ENCODE measurements around the gene TRPV2. TPM values are rescaled to one million over a fixed set of nuclear protein-coding genes. Genes with fewer than 3 reads are reported as not detected.

The TRPV2 gene
- total and polyA plus RNA-seq, 2 of the 4 experiments (the other 2 are of a cell fraction), result 30.8 to 32.8 TPM

DNA sequence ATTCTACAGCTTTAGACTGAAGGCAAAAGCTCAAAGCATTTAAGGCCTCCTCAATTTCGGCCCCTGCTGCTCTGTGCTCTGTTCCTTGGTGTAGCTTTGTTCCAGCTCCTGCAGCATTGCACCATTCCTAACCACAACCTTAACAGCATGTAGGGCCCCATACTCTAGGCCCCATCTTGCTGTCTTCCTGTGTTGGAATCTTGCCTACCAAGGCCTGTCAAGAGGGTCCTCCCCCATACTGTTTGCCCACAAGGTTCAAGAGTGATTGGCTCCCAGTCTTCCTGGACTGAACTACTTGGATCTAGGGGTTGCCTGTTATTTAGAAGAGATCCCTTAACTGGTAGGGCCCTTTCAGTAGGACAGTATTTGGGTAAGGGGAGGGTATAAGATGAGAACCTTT, 26.8 kb downstream of the TRPV2 start:
- Histone ChIP-seq H4K20me1 (ENCODE audit: insufficient read depth, low read length) (peaks cover 77% of the 10 kb centered on the region), H3K27ac (ENCODE audit: insufficient read depth, low read length) (peak overlapping the region; percentile 7; the same call in 1 of the 2 replicates), H3K9ac (ENCODE audit: low read depth, low read length) (peak overlapping the region; percentile 15; the same call in 1 of the 2 replicates), H3K4ac (ENCODE audit: low read depth, low read length) (no peak overlapping the region), H2BK15ac (ENCODE audit: low read depth, low read length) (no peak overlapping the region), H3K79me1 (ENCODE audit: low read depth in 1 of 2, low read length in 2 of 2) (peaks cover 24 to 78% of the 10 kb centered on the region in 2 experiments), H2BK20ac (ENCODE audit: low read depth, low read length) (no peak overlapping the region), H3K14ac (replicated peaks; ENCODE audit: low read depth, low read length) (0 out of 2 replicates have a peak overlapping the region, but pooled peaks have one; percentile 25), H3K4me3 (ENCODE audit: insufficient read depth, low read depth, low read length) (no peak overlapping the region), H3K4me2 (ENCODE audit: low read depth, low read length) (peak overlapping the region; percentile 29; the same call in 1 of the 2 replicates), H4K5ac (ENCODE audit: low read depth, low read length) (no peak overlapping the region), H3K23ac (ENCODE audit: low read depth, low read length) (peak overlapping the region; percentile 11), H2AFZ (replicated peaks; ENCODE audit: low read length, poor library complexity) (no peak overlapping the region), H3K9me1 (ENCODE audit: insufficient read depth, low read length) (peaks cover 32% of the 10 kb centered on the region), H3K9me3 (ENCODE audit: control insufficient read depth, insufficient read depth, low read length) (no peaks in the 10 kb centered on the region), H4K8ac (ENCODE audit: low read depth in 2 of 2, low read length in 2 of 2) (no peak overlapping the region), H2BK5ac (ENCODE audit: low read depth, low read length, poor library complexity, severe bottlenecking) (peak overlapping the region; percentile 21), H3K36me3 (ENCODE audit: control insufficient read depth, insufficient read depth, low read length) (peaks cover 56% of the 10 kb centered on the region), H2AK9ac (replicated peaks; ENCODE audit: low read depth, low read length, poor library complexity) (no peak overlapping the region), H3K27me3 (ENCODE audit: control insufficient read depth, insufficient read depth, low read length) (no peaks in the 10 kb centered on the region), H3K4me1 (ENCODE audit: control insufficient read depth, insufficient read depth, low read length) (peaks cover 17% of the 10 kb centered on the region), H2AK5ac (ENCODE audit: low read depth, low read length) (no peak overlapping the region), H3K18ac (ENCODE audit: low read depth, low read length) (no peak overlapping the region), H3K56ac (ENCODE audit: extremely low read depth, insufficient read depth, low read length) (no peak overlapping the region), H4K91ac (ENCODE audit: insufficient read depth, low read depth, low read length) (no peak overlapping the region), H2BK120ac (ENCODE audit: low read depth, low read length) (no peak overlapping the region)
- intact Hi-C loops (cut with micrococcal nuclease), result no loop called here
- no TSS peak for BruUV-seq (replicated peaks)
- ATAC-seq (ENCODE audit: low read depth) (no peak), DNase-seq (no peak)
- 83% methylated on average over 1 of the region's 1 CpG; no CpG with 5 or more reads in 1 of the 2 experiments for WGBS, 2 experiments (ENCODE audit: extremely low coverage in 2 of 2, insufficient read length in 1 of 2)
- POLR2A ChIA-PET (ENCODE audit: unreplicated experiment), result interaction anchor here (0.7 to 1.0 kb wide), 2 partner anchors 35 to 62 kb away, joined by 3 to 7 read pairs; partner anchors contain the start of gene UBB
- TF ChIP-seq SMC3 (IDR thresholded peaks at IDR 0.05; ENCODE audit: low read depth, low read length) (no peak), RFX5 (IDR thresholded peaks at IDR 0.05; ENCODE audit: low read depth, low read length) (no peak), BHLHE40 (IDR thresholded peaks at IDR 0.05; ENCODE audit: low read depth, low read length) (no peak), RCOR1 (IDR thresholded peaks at IDR 0.05; ENCODE audit: insufficient replicate concordance, low read length) (no peak), CHD1 (IDR thresholded peaks at IDR 0.05; ENCODE audit: low read depth, low read length) (no peak), FOS (IDR thresholded peaks at IDR 0.05; ENCODE audit: low read depth, low read length) (no peak), MXI1 (IDR thresholded peaks at IDR 0.05; ENCODE audit: borderline replicate concordance, low read depth, low read length) (no peak), MAFK (IDR thresholded peaks at IDR 0.05; ENCODE audit: low read depth, low read length) (no peak), MAZ (IDR thresholded peaks at IDR 0.05; ENCODE audit: borderline replicate concordance, low read depth, low read length) (no peak), RAD21 (IDR thresholded peaks at IDR 0.05; ENCODE audit: low read length) (no peak), POLR2A (IDR thresholded peaks at IDR 0.05; ENCODE audit: low read depth, low read length) (no peak), NFE2L2 (IDR thresholded peaks at IDR 0.05; ENCODE audit: low read depth, low read length) (no peak), CEBPB (IDR thresholded peaks at IDR 0.05; ENCODE audit: low read depth, low read length) (no peak)
- TF ChIP-seq, protein P1, sequence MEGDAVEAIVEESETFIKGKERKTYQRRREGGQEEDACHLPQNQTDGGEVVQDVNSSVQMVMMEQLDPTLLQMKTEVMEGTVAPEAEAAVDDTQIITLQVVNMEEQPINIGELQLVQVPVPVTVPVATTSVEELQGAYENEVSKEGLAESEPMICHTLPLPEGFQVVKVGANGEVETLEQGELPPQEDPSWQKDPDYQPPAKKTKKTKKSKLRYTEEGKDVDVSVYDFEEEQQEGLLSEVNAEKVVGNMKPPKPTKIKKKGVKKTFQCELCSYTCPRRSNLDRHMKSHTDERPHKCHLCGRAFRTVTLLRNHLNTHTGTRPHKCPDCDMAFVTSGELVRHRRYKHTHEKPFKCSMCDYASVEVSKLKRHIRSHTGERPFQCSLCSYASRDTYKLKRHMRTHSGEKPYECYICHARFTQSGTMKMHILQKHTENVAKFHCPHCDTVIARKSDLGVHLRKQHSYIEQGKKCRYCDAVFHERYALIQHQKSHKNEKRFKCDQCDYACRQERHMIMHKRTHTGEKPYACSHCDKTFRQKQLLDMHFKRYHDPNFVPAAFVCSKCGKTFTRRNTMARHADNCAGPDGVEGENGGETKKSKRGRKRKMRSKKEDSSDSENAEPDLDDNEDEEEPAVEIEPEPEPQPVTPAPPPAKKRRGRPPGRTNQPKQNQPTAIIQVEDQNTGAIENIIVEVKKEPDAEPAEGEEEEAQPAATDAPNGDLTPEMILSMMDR (conservative IDR thresholded peaks at IDR 0.05; ENCODE audit: low read depth, low read length), result no peak
- TF ChIP-seq, protein P2, sequence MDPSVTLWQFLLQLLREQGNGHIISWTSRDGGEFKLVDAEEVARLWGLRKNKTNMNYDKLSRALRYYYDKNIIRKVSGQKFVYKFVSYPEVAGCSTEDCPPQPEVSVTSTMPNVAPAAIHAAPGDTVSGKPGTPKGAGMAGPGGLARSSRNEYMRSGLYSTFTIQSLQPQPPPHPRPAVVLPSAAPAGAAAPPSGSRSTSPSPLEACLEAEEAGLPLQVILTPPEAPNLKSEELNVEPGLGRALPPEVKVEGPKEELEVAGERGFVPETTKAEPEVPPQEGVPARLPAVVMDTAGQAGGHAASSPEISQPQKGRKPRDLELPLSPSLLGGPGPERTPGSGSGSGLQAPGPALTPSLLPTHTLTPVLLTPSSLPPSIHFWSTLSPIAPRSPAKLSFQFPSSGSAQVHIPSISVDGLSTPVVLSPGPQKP (IDR thresholded peaks at IDR 0.05; ENCODE audit: borderline replicate concordance, low read depth, low read length), result no peak
- TF ChIP-seq, protein P3, sequence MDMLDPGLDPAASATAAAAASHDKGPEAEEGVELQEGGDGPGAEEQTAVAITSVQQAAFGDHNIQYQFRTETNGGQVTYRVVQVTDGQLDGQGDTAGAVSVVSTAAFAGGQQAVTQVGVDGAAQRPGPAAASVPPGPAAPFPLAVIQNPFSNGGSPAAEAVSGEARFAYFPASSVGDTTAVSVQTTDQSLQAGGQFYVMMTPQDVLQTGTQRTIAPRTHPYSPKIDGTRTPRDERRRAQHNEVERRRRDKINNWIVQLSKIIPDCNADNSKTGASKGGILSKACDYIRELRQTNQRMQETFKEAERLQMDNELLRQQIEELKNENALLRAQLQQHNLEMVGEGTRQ (IDR thresholded peaks at IDR 0.05; ENCODE audit: low read depth, low read length), result no peak
- in situ Hi-C loops (cut with MboI; ENCODE audit: low sequenced_read_pairs), result no loop called here
- CTCF ChIA-PET, result interaction anchor here (0.6 to 1.4 kb wide), 3 partner anchors 79 to 303 kb away, joined by 3 to 4 read pairs (median 3); no protein-coding TSS in a partner anchor
- dilution Hi-C loops (cut with HindIII; ENCODE audit: low sequenced_read_pairs, unreplicated experiment), result no loop called here

Data from IMR-90 (cell line).